ENCODE results near the gene GALNT14.
"Not testable (repeated sequence)": the region's sequence is repeated elsewhere in the genome, so short reads cannot be mapped to it uniquely, and the experiment has no call there.

The GALNT14 gene

GRCh38 chr2:30938196-30938595 is 200.0 kb downstream of the GALNT14 start:
- DNase-seq (ENCODE audit: low spot score): no peak

- DNase-seq (ENCODE audit: low spot score): no peak
Measured at GRCh38 chr2:30936977-30937376, 201.3 kb downstream of the GALNT14 start.

- no peak for DNase-seq (ENCODE audit: low spot score)
Measured at GRCh38 chr2:30935795-30936194, 202.4 kb downstream of the GALNT14 start.

GRCh38 chr2:30934066-30934465 is 204.2 kb downstream of the GALNT14 start:
- DNase-seq (ENCODE audit: low spot score): no peak

- DNase-seq (ENCODE audit: low spot score): no peak
Measured at GRCh38 chr2:30933496-30933895, 204.7 kb downstream of the GALNT14 start.

DNA sequence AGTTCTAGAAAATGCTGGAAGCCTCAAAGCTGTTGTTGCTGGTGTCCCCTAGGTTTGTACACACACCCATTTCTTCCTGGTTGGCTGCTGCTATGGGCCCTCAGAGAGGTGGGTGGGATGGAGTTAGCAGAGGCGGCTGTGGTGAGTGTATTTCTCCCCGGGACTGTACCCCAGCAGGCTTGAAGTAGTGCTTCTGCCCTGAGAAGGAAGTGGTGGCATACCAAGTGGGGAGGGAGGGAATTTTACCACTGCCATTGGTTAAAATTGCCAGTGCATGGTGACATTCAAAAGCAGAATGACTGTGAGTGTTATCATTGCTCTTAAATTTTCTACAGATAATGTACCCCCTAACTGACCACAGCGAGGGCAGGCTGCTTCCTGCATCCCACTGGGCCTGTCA is 205.4 kb downstream of the GALNT14 start:
- no peak for DNase-seq (ENCODE audit: low spot score)

DNA sequence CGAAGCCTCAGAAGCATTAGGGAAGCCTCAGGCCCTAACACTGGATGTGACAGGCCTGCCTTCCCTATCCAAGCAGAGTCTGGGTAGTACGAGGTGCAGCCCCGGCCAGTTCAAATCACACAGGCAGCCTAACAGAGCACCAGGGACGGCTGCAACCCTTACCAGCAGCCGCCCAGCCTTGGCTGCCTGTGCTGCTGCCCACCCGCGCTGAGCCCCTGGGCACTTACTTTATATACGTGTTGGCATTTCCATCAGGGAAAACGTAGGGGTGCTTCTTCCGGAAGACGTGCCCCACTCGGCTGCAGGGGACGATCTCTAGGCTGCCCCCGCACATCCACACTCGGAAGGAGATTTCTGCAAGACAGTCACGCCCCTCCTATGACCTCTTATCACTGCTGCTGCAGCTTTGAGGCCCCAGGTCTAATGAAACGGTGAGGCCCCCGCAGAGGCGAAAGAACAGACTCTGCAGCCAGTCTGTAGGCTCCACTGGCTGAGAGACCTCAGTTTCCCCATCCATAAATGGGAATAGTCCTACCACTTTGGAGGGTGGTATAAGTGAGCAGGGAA is 206.3 kb downstream of the GALNT14 start:
- DNase-seq (ENCODE audit: low spot score): no peak

GRCh38 chr2:30930716-30931115 is 207.5 kb downstream of the GALNT14 start:
- no peak for DNase-seq (ENCODE audit: low spot score)

- no peak for DNase-seq (ENCODE audit: low spot score)
Measured at GRCh38 chr2:30927465-30928075, 210.7 kb downstream of the GALNT14 start.

GRCh38 chr2:30926606-30927005 is 211.6 kb downstream of the GALNT14 start:
- no peak for DNase-seq (ENCODE audit: low spot score)

DNA sequence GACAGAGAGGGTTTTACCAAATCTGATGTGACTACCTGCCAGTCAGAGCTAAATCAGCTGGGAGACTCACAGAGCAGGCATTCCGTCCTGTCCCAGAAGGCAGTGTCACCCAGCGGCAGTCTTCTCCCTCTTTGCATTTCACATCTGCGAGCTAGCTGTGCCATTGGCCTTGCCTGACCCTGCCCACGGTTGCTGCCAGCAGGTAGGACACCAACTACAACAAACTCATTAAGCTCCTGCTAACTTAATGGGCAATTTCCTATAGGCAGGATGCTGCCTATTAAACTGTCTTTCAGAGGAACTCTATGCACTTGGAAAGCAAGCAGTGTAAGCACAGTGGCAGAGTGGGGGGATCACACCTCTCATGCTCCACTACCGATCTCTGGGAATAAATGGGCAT is 214.6 kb downstream of the GALNT14 start:
- DNase-seq (ENCODE audit: low spot score): no peak

DNA sequence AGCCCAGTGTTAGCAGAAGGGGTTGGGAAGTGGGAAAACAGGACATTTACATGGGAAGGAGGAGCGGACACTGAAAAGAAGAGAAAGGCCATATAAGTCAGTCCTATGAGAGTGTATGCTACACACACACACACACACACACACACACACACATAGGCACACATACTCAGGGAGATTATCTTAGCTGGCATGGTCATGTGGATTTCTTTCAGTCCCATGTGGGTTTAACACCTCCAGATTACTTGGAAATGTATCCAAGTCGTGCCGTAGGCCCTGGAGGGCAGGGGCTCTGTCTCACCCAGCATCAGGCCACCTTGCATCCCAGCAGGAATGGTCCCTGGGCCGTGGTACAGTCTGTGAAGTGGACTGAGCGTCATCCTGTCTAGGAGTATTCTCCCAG is 217.7 kb downstream of the GALNT14 start:
- no peak for DNase-seq (ENCODE audit: low spot score)

GRCh38 chr2:30915486-30915885 is 222.8 kb downstream of the GALNT14 start:
- DNase-seq (ENCODE audit: low spot score): no peak

GRCh38 chr2:30914456-30914855 is 223.8 kb downstream of the GALNT14 start:
- DNase-seq (ENCODE audit: low spot score): no peak

DNA sequence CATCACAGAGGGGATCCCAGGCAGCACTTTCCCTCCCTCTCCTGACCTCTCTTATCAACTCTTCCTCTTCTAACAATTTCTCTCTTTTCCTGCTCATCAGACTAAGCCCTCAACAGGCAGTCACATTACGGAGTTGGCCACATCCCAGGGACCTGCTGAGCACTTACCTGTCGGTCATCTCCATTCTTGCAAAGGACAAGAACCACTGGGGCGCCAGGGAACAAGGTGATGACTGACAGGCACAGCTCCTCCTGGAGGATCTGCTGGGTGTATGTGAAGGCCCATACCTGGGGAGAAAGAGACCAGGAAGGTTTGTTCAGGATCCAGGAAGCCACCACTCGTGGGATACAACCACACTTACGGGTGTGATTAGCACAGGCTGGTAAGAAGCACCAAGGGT is 226.2 kb downstream of the GALNT14 start:
- DNase-seq (ENCODE audit: low spot score): no peak

GRCh38 chr2:30911327-30911726 is 226.9 kb downstream of the GALNT14 start:
- DNase-seq (ENCODE audit: low spot score): no peak

DNA sequence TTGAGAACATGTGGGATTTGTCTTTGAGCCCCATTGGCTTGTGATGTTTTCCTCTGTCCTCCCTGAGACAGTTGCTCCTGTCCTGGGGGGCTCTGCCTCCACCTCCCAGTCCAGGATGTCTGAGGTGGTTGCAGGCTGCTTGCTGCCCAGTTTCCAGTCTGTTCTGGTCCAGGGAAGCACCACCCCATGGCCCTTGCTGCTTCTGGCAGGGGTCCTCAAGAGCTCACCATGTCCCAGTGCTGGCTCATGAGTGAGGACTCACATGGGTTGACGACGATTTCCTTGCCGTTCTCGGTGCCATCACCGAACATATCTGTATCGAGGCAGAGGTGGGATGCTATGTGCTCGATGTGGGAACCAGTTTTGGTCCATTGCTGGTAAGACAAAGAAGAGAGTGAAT is 227.6 kb downstream of the GALNT14 start:
- no peak for DNase-seq (ENCODE audit: low spot score)

DNA sequence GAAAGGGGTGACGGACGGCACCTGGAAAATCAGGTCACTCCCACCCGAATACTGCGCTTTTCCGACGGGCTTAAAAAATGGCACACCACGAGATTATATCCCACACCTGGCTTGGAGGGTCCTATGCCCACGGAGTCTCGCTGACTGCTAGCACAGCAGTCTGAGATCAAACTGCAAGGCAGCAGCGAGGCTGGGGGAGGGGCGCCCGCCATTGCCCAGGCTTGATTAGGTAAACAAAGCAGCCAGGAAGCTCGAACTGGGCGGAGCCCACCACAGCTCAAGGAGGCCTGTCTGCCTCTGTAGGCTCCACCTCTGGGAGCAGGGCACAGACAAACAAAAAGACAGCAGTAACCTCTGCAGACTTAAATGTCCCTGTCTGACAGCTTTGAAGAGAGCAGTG is 233.8 kb downstream of the GALNT14 start:
- DNase-seq (ENCODE audit: low spot score): not testable (repeated sequence)

DNA sequence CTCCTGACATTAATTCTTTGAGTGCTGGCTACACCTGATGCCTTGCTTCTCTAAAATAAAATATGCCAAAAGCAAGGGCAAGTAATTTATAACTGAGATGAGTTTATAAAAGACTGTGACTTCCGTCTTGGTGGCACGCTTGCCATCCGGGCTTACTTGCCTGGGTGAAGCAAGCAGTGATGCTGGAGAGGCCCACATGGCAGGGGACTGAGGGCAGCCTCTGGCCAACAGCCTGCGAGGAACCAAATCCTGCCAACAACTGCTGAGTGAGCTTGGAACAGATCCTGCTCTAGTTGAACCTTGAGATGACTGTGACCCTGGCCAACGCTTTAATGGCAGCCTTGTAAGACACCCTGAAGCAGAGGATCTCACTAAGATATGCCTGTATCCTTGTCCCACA is 234.9 kb downstream of the GALNT14 start:
- no peak for DNase-seq (ENCODE audit: low spot score)

GRCh38 chr2:30900381-30900780 is 237.9 kb downstream of the GALNT14 start:
- DNase-seq (ENCODE audit: low spot score): no peak

DNA sequence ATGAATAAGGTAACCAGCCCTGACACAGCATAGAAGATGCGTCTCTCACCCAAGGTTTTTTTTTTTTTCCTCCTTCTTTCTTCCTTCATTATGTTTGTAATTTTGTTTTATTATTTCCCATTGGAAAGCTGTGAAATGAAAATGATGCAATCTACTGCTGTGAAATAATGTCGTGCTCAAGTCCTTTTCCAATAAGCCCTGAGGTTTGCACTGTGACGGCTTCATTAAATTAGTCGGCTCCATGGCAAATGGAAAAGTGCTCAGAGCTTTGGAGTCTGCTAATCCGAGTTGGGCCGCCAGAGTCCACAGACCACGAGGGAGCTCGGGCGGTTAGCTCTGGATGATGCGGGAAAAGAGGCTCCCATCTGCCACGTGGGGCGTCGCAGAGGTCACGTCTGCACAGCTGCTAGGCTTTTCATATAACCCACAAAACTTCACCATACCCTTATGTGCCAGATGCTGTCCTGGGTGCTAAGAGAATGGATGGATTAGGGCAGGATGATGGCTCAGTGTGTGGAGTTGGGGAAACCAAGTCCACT is 238.7 kb downstream of the GALNT14 start:
- no peak for DNase-seq (ENCODE audit: low spot score)

- no peak for DNase-seq (ENCODE audit: low spot score)
Measured at GRCh38 chr2:30897539-30897938, 240.7 kb downstream of the GALNT14 start.

GRCh38 chr2:30894498-30895119 is 243.6 kb downstream of the GALNT14 start:
- DNase-seq (ENCODE audit: low spot score): no peak
